ENCODE measurements around the gene LPIN3.

Gene LPIN3

GRCh38 chr20:41334443-41335421 lies 5.9 kb upstream of the LPIN3 start:
- H3K27me3 Mint-ChIP-seq = peaks cover 5 to 28% of the 10 kb centered on the region in 2 donors
- H3K36me3 Mint-ChIP-seq (ENCODE audit: insufficient read depth) = peaks cover 2% of the 10 kb centered on the region
- no peak for ATAC-seq (replicated peaks)
- H3K4me3 Mint-ChIP-seq = no peak overlapping the region
- no peak overlapping the region for H3K27ac Mint-ChIP-seq
- no peaks in the 10 kb centered on the region for H3K9me3 Mint-ChIP-seq
- peaks cover 5 to 6% of the 10 kb centered on the region in 2 donors for H3K4me1 Mint-ChIP-seq (ENCODE audit: low read depth in 2 of 2)
- no peak for DNase-seq

GRCh38 chr20:41335591-41335990 lies 5.0 kb upstream of the LPIN3 start:
- Mint-ChIP-seq H3K4me1 (ENCODE audit: low read depth in 2 of 2) (peaks cover 10 to 11% of the 10 kb centered on the region in 2 donors), H3K36me3 (ENCODE audit: insufficient read depth) (peaks cover 5% of the 10 kb centered on the region), H3K4me3 (no peak overlapping the region), H3K9me3 (no peaks in the 10 kb centered on the region), H3K27ac (no peak overlapping the region), H3K27me3 (peaks cover 8 to 32% of the 10 kb centered on the region in 2 donors)
- ATAC-seq (replicated peaks) (no peak), DNase-seq (no peak)

- no peak for ATAC-seq (replicated peaks)
- Mint-ChIP-seq H3K9me3 (no peaks in the 10 kb centered on the region), H3K36me3 (ENCODE audit: insufficient read depth) (peaks cover 5% of the 10 kb centered on the region), H3K4me3 (no peak overlapping the region), H3K4me1 (ENCODE audit: low read depth in 2 of 2) (peaks cover 10 to 11% of the 10 kb centered on the region in 2 donors), H3K27me3 (peaks cover 8 to 32% of the 10 kb centered on the region in 2 donors), H3K27ac (no peak overlapping the region)
- no peak for DNase-seq
These were observed 3.7 kb upstream of the LPIN3 start for GRCh38 chr20:41336711-41337492.

- Mint-ChIP-seq H3K36me3 (ENCODE audit: insufficient read depth) (peaks cover 5% of the 10 kb centered on the region), H3K27me3 (peaks cover 8 to 27% of the 10 kb centered on the region in 2 donors), H3K9me3 (no peaks in the 10 kb centered on the region), H3K4me1 (ENCODE audit: low read depth in 2 of 2) (peaks cover 10 to 11% of the 10 kb centered on the region in 2 donors), H3K4me3 (peak overlapping the region; percentile 76 to 91), H3K27ac (peak overlapping the region; percentile 88)
- ATAC-seq (replicated peaks) (peak; percentile 98), DNase-seq (peak; percentile 81 to 86 (median 85))
These were observed 679 bp upstream of the LPIN3 start for GRCh38 chr20:41339957-41340326.

DNA sequence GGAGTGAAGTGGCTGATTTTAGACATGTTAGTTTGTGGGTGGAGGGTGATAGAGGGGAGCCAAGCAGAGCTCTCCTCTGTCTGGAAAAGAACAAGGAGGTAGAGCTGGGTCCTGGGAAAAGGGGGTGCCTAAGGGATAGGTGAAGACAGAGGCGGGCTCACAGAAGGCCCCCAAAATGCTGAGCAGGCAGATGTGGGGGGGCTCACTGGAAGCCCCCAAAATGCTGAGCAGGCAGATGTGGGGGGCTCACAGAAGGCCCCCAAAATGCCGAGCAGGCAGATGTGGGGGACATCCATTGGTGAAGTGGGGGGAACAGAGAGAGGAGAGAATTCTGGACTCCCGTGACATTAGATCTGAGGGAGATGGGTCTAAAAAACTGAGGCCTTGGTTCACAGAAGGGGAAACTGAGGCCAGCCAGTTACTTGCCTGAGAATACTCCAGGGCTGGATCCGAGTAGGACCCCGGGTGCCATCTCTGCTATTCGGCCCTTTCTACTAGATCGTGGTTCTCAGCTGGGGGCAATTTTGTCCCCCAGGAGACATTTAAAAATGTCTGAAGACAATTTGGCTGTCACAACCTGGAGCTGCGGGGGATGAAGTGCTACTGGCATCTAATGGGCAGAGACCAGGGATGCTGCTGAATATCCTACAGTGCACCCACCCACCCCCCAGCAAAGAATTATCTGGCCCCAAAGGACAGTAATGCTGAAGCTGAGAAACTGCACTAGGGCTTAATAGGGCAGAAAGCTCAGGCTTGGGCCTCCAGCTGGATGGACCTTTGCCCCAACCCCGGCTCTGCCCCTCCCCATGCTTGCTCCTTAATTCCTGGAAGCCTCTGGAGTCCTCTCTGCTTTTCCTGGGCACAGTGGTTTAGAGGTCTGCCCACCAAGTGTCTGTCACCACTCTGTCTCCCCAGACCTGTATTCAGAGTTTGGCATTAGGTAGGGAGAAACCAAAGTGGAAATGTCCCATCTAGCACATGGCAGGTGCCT lies 2.1 kb downstream of the LPIN3 start:
- H3K27me3 Mint-ChIP-seq = peaks cover 8 to 11% of the 10 kb centered on the region in 2 donors
- no peak for DNase-seq
- H3K4me1 Mint-ChIP-seq (ENCODE audit: low read depth in 2 of 2) = peaks cover 10 to 11% of the 10 kb centered on the region in 2 donors
- no peak for ATAC-seq (replicated peaks)
- no peak overlapping the region for H3K4me3 Mint-ChIP-seq
- H3K9me3 Mint-ChIP-seq = no peaks in the 10 kb centered on the region
- peak overlapping the region in 1 of 2 donors; percentile 33 for H3K27ac Mint-ChIP-seq
- peaks cover 5% of the 10 kb centered on the region for H3K36me3 Mint-ChIP-seq (ENCODE audit: insufficient read depth)

DNA sequence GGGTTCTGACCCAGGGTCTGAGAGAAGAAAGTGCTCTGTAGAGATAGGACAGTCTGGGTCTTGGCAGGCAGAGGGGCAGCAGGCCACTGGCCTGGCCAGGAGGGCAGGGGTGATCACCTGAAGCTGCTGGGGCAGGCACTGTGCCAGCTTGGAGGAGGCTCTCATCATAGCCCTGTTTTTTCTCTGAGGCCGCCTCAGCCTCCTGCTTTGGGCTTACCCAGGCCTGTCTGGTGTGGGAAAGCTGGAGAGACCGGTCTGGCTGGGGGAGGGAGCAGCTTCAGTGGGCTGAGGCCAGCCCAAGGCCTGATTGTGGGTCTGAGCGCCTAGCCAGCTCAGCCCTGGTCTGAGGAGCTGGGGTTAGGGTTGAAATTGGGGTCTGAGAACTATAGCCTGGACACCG lies 3.9 kb downstream of the LPIN3 start:
- H3K27ac Mint-ChIP-seq = no peak overlapping the region
- no peak for DNase-seq
- no peaks in the 10 kb centered on the region for H3K9me3 Mint-ChIP-seq
- H3K4me3 Mint-ChIP-seq = no peak overlapping the region
- H3K4me1 Mint-ChIP-seq (ENCODE audit: low read depth in 2 of 2) = peaks cover 10% of the 10 kb centered on the region in 2 donors
- H3K36me3 Mint-ChIP-seq (ENCODE audit: insufficient read depth) = peaks cover 5% of the 10 kb centered on the region
- ATAC-seq (replicated peaks) = no peak
- H3K27me3 Mint-ChIP-seq = peaks cover 6 to 7% of the 10 kb centered on the region in 2 donors

DNA sequence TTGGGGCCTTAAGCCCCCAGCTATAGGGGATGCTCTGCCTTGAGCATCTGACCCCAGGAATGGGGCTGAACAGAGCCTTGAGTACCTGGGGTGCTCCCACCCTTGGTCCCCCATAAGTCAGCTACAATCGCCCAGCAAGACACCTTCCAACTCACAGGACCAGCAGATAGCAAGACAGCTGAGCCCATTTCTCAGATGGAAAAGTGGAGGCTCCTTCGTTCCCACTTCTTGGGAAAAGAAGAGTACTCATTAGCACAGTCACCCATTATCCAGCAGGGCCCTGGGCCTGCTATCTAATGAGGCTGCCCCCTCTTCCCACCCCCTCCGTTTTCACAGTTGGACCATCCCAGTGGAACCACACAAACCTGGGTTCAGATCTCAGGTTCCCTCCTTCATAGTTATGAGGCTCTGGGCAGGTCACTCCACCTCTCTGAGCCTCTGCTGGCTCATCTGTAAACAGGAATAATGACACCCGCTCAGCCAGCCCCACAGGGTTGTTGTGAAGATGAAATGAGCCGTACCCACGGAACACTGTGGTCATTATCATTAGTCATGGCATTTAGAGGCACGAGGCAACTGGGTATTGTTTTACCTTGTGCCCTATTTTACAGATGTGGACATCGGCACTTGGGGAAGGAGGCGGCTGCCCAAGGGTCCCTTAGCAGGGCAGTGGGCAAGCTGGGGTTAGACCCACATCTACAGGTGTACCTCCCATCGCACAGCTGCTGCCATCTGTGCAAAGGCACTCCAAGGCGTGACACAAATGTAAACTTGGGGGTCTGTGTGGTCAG lies 4.5 kb downstream of the LPIN3 start:
- Mint-ChIP-seq H3K9me3 (no peaks in the 10 kb centered on the region), H3K36me3 (ENCODE audit: insufficient read depth) (no peaks in the 10 kb centered on the region)
- DNase-seq = no peak

GRCh38 chr20:41345729-41346067 lies 5.1 kb downstream of the LPIN3 start:
- H3K4me3 Mint-ChIP-seq = no peak overlapping the region
- peaks cover 0 to 8% of the 10 kb centered on the region in 2 donors for H3K27me3 Mint-ChIP-seq
- ATAC-seq (replicated peaks) (no peak), DNase-seq (no peak)
- H3K4me1 Mint-ChIP-seq (ENCODE audit: low read depth in 2 of 2) = peaks cover 0 to 2% of the 10 kb centered on the region in 2 donors
- no peaks in the 10 kb centered on the region for H3K36me3 Mint-ChIP-seq (ENCODE audit: insufficient read depth)
- no peak overlapping the region for H3K27ac Mint-ChIP-seq
- no peaks in the 10 kb centered on the region for H3K9me3 Mint-ChIP-seq

More for the DNA sequence above, 4.5 kb downstream of the LPIN3 start:
- peaks cover 0 to 2% of the 10 kb centered on the region in 2 donors for H3K27me3 Mint-ChIP-seq
- no peak overlapping the region for H3K27ac Mint-ChIP-seq
- no peak for ATAC-seq (replicated peaks)
- H3K4me1 Mint-ChIP-seq (ENCODE audit: low read depth in 2 of 2) = peaks cover 3% of the 10 kb centered on the region in 2 donors
- no peak overlapping the region for H3K4me3 Mint-ChIP-seq

GRCh38 chr20:41347523-41348429 lies 7.2 kb downstream of the LPIN3 start:
- no peak overlapping the region for H3K27ac Mint-ChIP-seq

DNA sequence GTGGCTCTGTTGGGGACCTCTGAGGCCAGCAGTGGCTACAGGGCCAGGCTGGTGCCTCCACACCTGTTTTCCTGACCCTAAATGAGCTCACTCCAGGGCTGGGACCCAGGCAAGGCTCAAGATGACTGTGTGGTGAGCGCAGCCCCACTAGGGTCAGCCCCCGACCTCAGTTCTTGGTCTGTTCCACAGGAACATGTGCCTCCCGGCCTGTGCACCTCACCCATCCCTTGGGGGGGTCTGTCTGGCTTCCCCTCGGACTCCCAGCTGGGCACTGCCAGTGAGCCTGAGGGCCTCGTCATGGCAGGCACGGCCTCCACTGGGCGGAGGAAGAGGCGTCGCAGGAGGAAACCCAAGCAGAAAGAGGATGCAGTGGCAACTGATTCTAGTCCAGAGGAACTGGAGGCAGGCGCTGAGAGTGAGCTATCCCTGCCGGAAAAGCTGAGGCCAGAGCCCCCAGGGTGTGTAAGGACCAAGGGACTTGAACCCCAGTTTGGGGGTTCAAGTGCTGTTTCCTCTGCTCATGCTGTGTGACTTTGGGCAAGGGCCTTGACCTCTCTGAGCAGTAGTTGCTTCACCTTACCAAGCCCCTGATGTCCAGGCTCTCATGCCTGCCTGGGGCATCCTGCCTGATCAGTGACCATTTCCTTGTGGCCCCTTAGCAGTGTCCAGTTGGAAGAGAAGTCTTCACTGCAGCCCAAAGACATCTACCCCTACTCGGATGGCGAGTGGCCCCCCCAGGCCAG lies 8.0 kb downstream of the LPIN3 start:
- no peak overlapping the region for H3K27ac Mint-ChIP-seq
- H3K4me1 Mint-ChIP-seq (ENCODE audit: low read depth in 2 of 2) = peaks cover 0 to 2% of the 10 kb centered on the region in 2 donors
- H3K9me3 Mint-ChIP-seq = no peaks in the 10 kb centered on the region
- H3K27me3 Mint-ChIP-seq = peaks cover 0 to 9% of the 10 kb centered on the region in 2 donors
- no peak overlapping the region for H3K4me3 Mint-ChIP-seq
- no peak for DNase-seq
- ATAC-seq (replicated peaks) = no peak
- H3K36me3 Mint-ChIP-seq (ENCODE audit: insufficient read depth) = no peaks in the 10 kb centered on the region

More at GRCh38 chr20:41347523-41348429, 7.2 kb downstream of the LPIN3 start:
- H3K36me3 Mint-ChIP-seq (ENCODE audit: insufficient read depth) = no peaks in the 10 kb centered on the region
- peaks cover 0 to 2% of the 10 kb centered on the region in 2 donors for H3K4me1 Mint-ChIP-seq (ENCODE audit: low read depth in 2 of 2)
- H3K4me3 Mint-ChIP-seq = no peak overlapping the region
- ATAC-seq (replicated peaks) = no peak
- no peaks in the 10 kb centered on the region for H3K9me3 Mint-ChIP-seq
- peaks cover 0 to 9% of the 10 kb centered on the region in 2 donors for H3K27me3 Mint-ChIP-seq
- no peak for DNase-seq

- Mint-ChIP-seq H3K4me1 (ENCODE audit: low read depth in 2 of 2) (peaks cover 0 to 2% of the 10 kb centered on the region in 2 donors), H3K4me3 (no peak overlapping the region), H3K27me3 (peaks cover 0 to 9% of the 10 kb centered on the region in 2 donors), H3K36me3 (ENCODE audit: insufficient read depth) (no peaks in the 10 kb centered on the region), H3K9me3 (no peaks in the 10 kb centered on the region), H3K27ac (no peak overlapping the region)
- ATAC-seq (replicated peaks) (no peak), DNase-seq (no peak)
These were observed 8.6 kb downstream of the LPIN3 start for GRCh38 chr20:41349266-41349665.

All from effector memory CD8-positive, alpha-beta T cell (primary cell).